DND-41 (cell line): ENCODE data around the gene TTLL3.

Source experiments
- ATAC-seq: fragments of 200-7000 bp; cut with Tn5 transposase; 3 replicates; pipeline ENCODE4 v1.9.1; 2021; ENCODE audit warnings: low read depth; ENCODE audit not compliant: insufficient read depth
- DNase-seq: peaks from one replicate; pipeline ENCODE4 v3.0.0-alpha.2; 2020
- H2AFZ ChIP-seq: 2 replicates; pipeline ENCODE4 v1.6.0; 2012; ENCODE audit warnings: low read depth, low read length
- H3K27ac ChIP-seq: 2 replicates; pipeline ENCODE4 v1.5.1; 2012; ENCODE audit warnings: low read length, inconsistent platforms
- H3K27me3 ChIP-seq: fragments of 200-600 bp; sonication (generic); 2 replicates; pipeline ENCODE4 v1.6.0; 2012; ENCODE audit warnings: low read length, mild to moderate bottlenecking, inconsistent platforms; ENCODE audit not compliant: insufficient read depth, poor library complexity
- H3K36me3 ChIP-seq: 2 replicates; pipeline ENCODE4 v1.5.1; 2012; ENCODE audit warnings: low read length, inconsistent platforms; ENCODE audit not compliant: insufficient read depth
- H3K4me1 ChIP-seq: 2 replicates; pipeline ENCODE4 v1.5.1; 2012; ENCODE audit warnings: mild to moderate bottlenecking, low read length; ENCODE audit not compliant: insufficient read depth
- H3K4me2 ChIP-seq: 2 replicates; pipeline ENCODE4 v1.6.0; 2012; ENCODE audit warnings: mild to moderate bottlenecking, moderate library complexity, low read length, inconsistent platforms; ENCODE audit not compliant: insufficient read depth
- H3K4me3 ChIP-seq, 2 experiments: fragments of 200-600 bp in 1 of 2; shearing (Covaris generic) in 1 of 2; 2 replicates each; pipeline ENCODE4 v1.5.1; 2012 to 2016; ENCODE audit warnings: inconsistent platforms in 2 of 2, low read length in 2 of 2, mild to moderate bottlenecking in 2 of 2, low read depth in 1 of 2, moderate library complexity in 1 of 2
- H3K79me2 ChIP-seq: 2 replicates; pipeline ENCODE4 v1.6.0; 2012; ENCODE audit warnings: low read length, inconsistent platforms; ENCODE audit not compliant: insufficient read depth
- H3K9ac ChIP-seq: 2 replicates; pipeline ENCODE4 v1.6.0; 2012; ENCODE audit warnings: low read depth, mild to moderate bottlenecking, inconsistent platforms, low read length, moderate library complexity
- H3K9me3 ChIP-seq: 2 replicates; pipeline ENCODE4 v1.5.1; 2012; ENCODE audit warnings: low read length, moderate library complexity, mild to moderate bottlenecking, inconsistent platforms; ENCODE audit not compliant: insufficient read depth, severe bottlenecking
- H4K20me1 ChIP-seq: 2 replicates; pipeline ENCODE4 v1.6.0; 2012; ENCODE audit warnings: low read length; ENCODE audit not compliant: insufficient read depth
- EZH2 ChIP-seq: IDR thresholded peaks from 3 replicates; pipeline ENCODE4 v1.6.1; 2012; ENCODE audit warnings: borderline replicate concordance, low read depth, mild to moderate bottlenecking, moderate library complexity, low read length, inconsistent platforms; ENCODE audit not compliant: severe bottlenecking
- TF ChIP-seq, protein P1 (sequence below): IDR thresholded peaks from 2 replicates; pipeline ENCODE4 v1.5.1; 2012; ENCODE audit warnings: borderline replicate concordance, low read length, moderate library complexity, mild to moderate bottlenecking; ENCODE audit not compliant: poor library complexity, severe bottlenecking; ENCODE audit errors: extremely low read depth

TTLL3 gene

DNA sequence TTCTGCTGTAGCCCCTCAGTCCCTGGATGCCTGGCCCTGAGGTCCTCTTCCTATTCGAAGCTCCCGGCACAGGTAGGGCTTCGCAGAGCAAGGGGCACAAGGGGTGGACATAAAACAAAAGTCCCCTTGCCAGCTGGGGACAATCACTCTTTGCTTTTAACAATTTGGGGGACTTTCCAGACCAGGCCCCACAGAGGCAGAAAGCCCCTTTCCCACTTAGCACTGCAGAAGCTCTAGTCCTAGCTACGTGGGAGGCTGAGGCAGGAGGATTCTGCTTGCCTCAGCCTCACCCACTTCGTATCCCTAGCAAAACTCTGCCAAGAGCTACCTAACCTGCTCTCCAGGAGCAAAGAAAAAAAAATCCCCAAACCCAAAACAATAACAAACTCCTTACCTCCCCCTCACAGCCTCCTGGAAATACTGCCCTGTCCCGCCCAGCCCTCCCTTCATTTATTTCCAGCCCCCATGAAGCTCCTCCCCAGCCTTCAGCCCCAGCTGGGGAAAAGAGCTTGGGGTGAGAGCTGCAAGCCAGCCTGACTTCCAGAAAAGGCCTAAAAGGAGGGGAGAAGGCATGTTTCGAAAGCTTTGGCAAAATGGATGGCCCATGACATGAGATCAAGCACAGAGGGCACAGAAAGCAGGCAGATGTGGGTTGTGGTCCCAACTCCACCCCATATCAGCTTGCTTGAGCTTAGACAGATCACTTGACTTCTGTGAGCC lies 69.9 kb downstream of the TTLL3 start, which contains the start of gene CIDEC:
Gene CIDEC (minus strand): TSS at position 424 of the 720 bp plus-strand sequence. CDS start 1,767 bp downstream, outside the sequence.
- Histone ChIP-seq H3K9ac (no peak within 1 kb of the TSS), H3K36me3 (no peaks in the 10 kb centered on the region), H3K79me2 (no peaks in the 10 kb centered on the region), H2AFZ (no peak within 1 kb of the TSS), H3K27me3 (peaks cover 5% of the 10 kb centered on the region), H3K4me1 (no peaks in the 10 kb centered on the region), H3K4me3 (no peak within 1 kb of the TSS), H3K27ac (no peak within 1 kb of the TSS), H3K9me3 (no peaks in the 10 kb centered on the region), H4K20me1 (no peaks in the 10 kb centered on the region), H3K4me2 (no peak within 1 kb of the TSS)
- DNase-seq (no peak), ATAC-seq (no peak)
- TF ChIP-seq EZH2: no peak

DNA sequence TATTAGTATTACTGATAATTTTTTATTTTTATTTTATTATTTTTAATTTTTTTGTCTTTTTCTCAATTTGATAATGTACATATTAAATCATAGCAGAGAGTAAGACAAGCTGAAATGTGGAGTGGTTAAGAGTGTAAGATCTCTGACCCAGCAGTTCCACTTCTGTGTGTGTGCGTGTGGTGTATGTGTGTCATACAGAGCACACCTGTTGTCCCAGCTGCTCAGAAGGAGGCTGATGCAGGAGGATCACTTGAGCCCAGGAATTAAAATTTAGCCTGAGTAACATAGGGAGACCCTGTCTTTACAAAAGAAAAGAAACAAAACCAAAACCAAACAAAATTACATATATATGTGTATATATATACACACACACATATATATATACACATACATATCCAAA lies 71.4 kb downstream of the TTLL3 start:
- Histone ChIP-seq H2AFZ (no peak overlapping the region), H3K79me2 (no peaks in the 10 kb centered on the region)

GRCh38 chr3:9883706-9884554 lies 73.9 kb downstream of the TTLL3 start:
- Histone ChIP-seq H3K79me2 (no peaks in the 10 kb centered on the region), H2AFZ (no peak overlapping the region), H3K4me3 (no peak overlapping the region), H3K4me2 (no peak overlapping the region), H3K27me3 (no peaks in the 10 kb centered on the region), H3K9ac (no peak overlapping the region), H4K20me1 (no peaks in the 10 kb centered on the region), H3K36me3 (no peaks in the 10 kb centered on the region), H3K9me3 (no peaks in the 10 kb centered on the region), H3K4me1 (no peaks in the 10 kb centered on the region), H3K27ac (no peak overlapping the region)
- DNase-seq (no peak), ATAC-seq (no peak)
- TF ChIP-seq EZH2: no peak
- TF ChIP-seq, protein P1, sequence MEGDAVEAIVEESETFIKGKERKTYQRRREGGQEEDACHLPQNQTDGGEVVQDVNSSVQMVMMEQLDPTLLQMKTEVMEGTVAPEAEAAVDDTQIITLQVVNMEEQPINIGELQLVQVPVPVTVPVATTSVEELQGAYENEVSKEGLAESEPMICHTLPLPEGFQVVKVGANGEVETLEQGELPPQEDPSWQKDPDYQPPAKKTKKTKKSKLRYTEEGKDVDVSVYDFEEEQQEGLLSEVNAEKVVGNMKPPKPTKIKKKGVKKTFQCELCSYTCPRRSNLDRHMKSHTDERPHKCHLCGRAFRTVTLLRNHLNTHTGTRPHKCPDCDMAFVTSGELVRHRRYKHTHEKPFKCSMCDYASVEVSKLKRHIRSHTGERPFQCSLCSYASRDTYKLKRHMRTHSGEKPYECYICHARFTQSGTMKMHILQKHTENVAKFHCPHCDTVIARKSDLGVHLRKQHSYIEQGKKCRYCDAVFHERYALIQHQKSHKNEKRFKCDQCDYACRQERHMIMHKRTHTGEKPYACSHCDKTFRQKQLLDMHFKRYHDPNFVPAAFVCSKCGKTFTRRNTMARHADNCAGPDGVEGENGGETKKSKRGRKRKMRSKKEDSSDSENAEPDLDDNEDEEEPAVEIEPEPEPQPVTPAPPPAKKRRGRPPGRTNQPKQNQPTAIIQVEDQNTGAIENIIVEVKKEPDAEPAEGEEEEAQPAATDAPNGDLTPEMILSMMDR: no peak

More for the DNA sequence above, 71.4 kb downstream of the TTLL3 start:
- Histone ChIP-seq H3K4me2 (no peak overlapping the region), H3K4me3 (no peak overlapping the region), H3K27me3 (peaks cover 5% of the 10 kb centered on the region), H3K4me1 (no peaks in the 10 kb centered on the region), H3K36me3 (no peaks in the 10 kb centered on the region), H4K20me1 (no peaks in the 10 kb centered on the region), H3K9me3 (no peaks in the 10 kb centered on the region), H3K9ac (no peak overlapping the region), H3K27ac (no peak overlapping the region)
- DNase-seq (no peak), ATAC-seq (no peak)
- TF ChIP-seq EZH2: no peak

DNA sequence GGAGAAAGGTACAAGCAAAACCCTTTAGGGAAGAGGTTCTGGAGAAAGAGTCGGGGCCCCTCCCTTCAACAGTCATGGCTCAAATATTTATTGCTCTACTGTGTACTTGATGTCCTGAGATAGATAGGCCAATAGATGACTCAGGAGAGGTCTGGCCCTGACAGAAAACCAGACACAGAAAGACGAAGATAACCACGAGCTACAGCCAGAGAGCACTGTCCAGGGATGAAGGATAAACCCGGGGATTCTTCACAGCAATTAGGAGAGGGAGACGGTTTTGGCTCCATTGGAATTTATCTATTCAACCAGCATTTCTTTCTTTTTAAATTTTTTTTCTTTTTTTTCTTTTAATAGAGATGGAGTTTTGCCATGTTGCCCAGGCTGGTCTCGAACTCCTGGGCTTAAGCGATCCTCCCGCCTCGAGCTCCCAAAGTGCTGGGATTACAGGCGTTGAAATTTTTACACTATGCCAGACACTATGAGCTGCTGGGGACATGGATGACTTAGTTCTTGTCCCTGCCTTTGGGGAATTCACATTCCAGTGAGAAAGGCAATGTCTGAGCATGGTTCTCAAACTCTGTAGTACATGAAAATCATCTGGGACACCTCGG lies 74.6 kb downstream of the TTLL3 start:
- no peak overlapping the region for H3K4me3 ChIP-seq
- no peak for ATAC-seq
- no peak overlapping the region for H2AFZ ChIP-seq
- no peak overlapping the region for H3K4me2 ChIP-seq
- H3K79me2 ChIP-seq: no peaks in the 10 kb centered on the region
- H3K27ac ChIP-seq: no peak overlapping the region
- no peaks in the 10 kb centered on the region for H3K9me3 ChIP-seq
- DNase-seq: no peak
- no peaks in the 10 kb centered on the region for H3K36me3 ChIP-seq
- no peaks in the 10 kb centered on the region for H4K20me1 ChIP-seq
- H3K9ac ChIP-seq: no peak overlapping the region
- H3K4me1 ChIP-seq: peaks cover under 1% of the 10 kb centered on the region
- no peaks in the 10 kb centered on the region for H3K27me3 ChIP-seq
- TF ChIP-seq, protein P1: no peak
- TF ChIP-seq EZH2: no peak
